IMR-90 (cell line): Measurements from ENCODE around the gene LARP1B. TPM values are rescaled to one million over a fixed set of nuclear protein-coding genes. Genes with fewer than 3 reads are reported as not detected.
"Not testable (repeated sequence)": the region's sequence is repeated elsewhere in the genome, so short reads cannot be mapped to it uniquely, and the experiment has no call there.

Experiments used
- ATAC-seq: fragments of 200-7000 bp; cut with Tn5 transposase; 2 replicates; pipeline ENCODE4 v1.9.1; 2020; ENCODE audit warnings: low read depth, mild to moderate bottlenecking, moderate library complexity
- BruUV-seq: library from RNA; stranded (reverse); fragments of 400-500 nt; replicated peaks from 2 replicates; lab custom pipeline; 2021; lab: Mats Ljungman, UMichigan
- CTCF ChIA-PET: fragments of 300-600 bp; formaldehyde crosslinking; extraction: SDS; loops from one replicate; lab custom pipeline; 2021; ENCODE audit warnings: antibody characterized with exemption; lab: Yijun Ruan, JAX
- POLR2A ChIA-PET: fragments of 300-600 bp; sonication (Branson Sonifier 250); formaldehyde crosslinking; loops from one replicate; lab custom pipeline; 2022; ENCODE audit warnings: antibody characterized with exemption; ENCODE audit not compliant: unreplicated experiment; lab: Charles Lee
- DNase-seq: peaks from one replicate; pipeline ENCODE4 v3.0.0; 2013
- H2AFZ ChIP-seq: replicated peaks from 2 replicates; pipeline ENCODE3; 2013; ENCODE audit warnings: low read length, mild to moderate bottlenecking; ENCODE audit not compliant: poor library complexity
- H2AK5ac ChIP-seq: 2 replicates; pipeline ENCODE4 v1.6.1; 2013; ENCODE audit warnings: low read depth, low read length, inconsistent platforms
- H2AK9ac ChIP-seq: replicated peaks from 2 replicates; pipeline ENCODE3; 2013; ENCODE audit warnings: mild to moderate bottlenecking, low read depth, low read length, moderate library complexity; ENCODE audit not compliant: poor library complexity
- H2BK120ac ChIP-seq: 2 replicates; pipeline ENCODE4 v1.6.1; 2013; ENCODE audit warnings: low read depth, low read length, inconsistent platforms
- H2BK15ac ChIP-seq: 3 replicates; pipeline ENCODE4 v1.6.1; 2013; ENCODE audit warnings: low read depth, low read length, inconsistent platforms
- H2BK20ac ChIP-seq: 2 replicates; pipeline ENCODE4 v1.6.1; 2013; ENCODE audit warnings: low read depth, mild to moderate bottlenecking, inconsistent platforms, low read length, moderate library complexity
- H2BK5ac ChIP-seq: 2 replicates; pipeline ENCODE4 v1.6.1; 2013; ENCODE audit warnings: mild to moderate bottlenecking, low read depth, low read length, inconsistent platforms; ENCODE audit not compliant: poor library complexity, severe bottlenecking
- H3K14ac ChIP-seq: replicated peaks from 2 replicates; pipeline ENCODE4 v1.6.1; 2013; ENCODE audit warnings: low read depth, low read length, inconsistent platforms
- H3K18ac ChIP-seq: 2 replicates; pipeline ENCODE4 v1.6.1; 2013; ENCODE audit warnings: low read depth, low read length, control low read depth
- H3K23ac ChIP-seq: 2 replicates; pipeline ENCODE4 v1.6.1; 2013; ENCODE audit warnings: low read depth, low read length, inconsistent platforms
- H3K27ac ChIP-seq: 2 replicates; pipeline ENCODE4 v1.5.1; 2013; ENCODE audit warnings: mild to moderate bottlenecking, control low read depth, low read length; ENCODE audit not compliant: insufficient read depth
- H3K27me3 ChIP-seq: 2 replicates; pipeline ENCODE4 v1.6.1; 2013; ENCODE audit warnings: low read length; ENCODE audit not compliant: control insufficient read depth, insufficient read depth
- H3K36me3 ChIP-seq: 2 replicates; pipeline ENCODE4 v1.6.1; 2013; ENCODE audit warnings: low read length, mixed read lengths; ENCODE audit not compliant: control insufficient read depth, insufficient read depth
- H3K4ac ChIP-seq: 2 replicates; pipeline ENCODE4 v1.6.1; 2013; ENCODE audit warnings: low read depth, low read length, inconsistent platforms
- H3K4me1 ChIP-seq: 2 replicates; pipeline ENCODE4 v1.6.1; 2013; ENCODE audit warnings: low read length, mixed read lengths; ENCODE audit not compliant: control insufficient read depth, insufficient read depth
- H3K4me2 ChIP-seq: 2 replicates; pipeline ENCODE4 v1.6.1; 2013; ENCODE audit warnings: low read depth, mild to moderate bottlenecking, control low read depth, low read length, moderate library complexity
- H3K4me3 ChIP-seq: 2 replicates; pipeline ENCODE4 v1.5.1; 2013; ENCODE audit warnings: low read depth, mild to moderate bottlenecking, control low read depth, low read length, moderate library complexity; ENCODE audit not compliant: insufficient read depth
- H3K56ac ChIP-seq: 2 replicates; pipeline ENCODE4 v1.6.1; 2013; ENCODE audit warnings: low read length, inconsistent platforms; ENCODE audit not compliant: insufficient read depth; ENCODE audit errors: extremely low read depth
- H3K79me1 ChIP-seq, 2 experiments: 2 replicates each; pipeline ENCODE4 v1.6.1; 2013; ENCODE audit warnings: low read length in 2 of 2, inconsistent platforms in 1 of 2, low read depth in 1 of 2
- H3K9ac ChIP-seq: 2 replicates; pipeline ENCODE4 v1.6.1; 2013; ENCODE audit warnings: low read depth, low read length, control low read depth
- H3K9me1 ChIP-seq: 2 replicates; pipeline ENCODE4 v1.6.1; 2013; ENCODE audit warnings: low read length, inconsistent platforms; ENCODE audit not compliant: insufficient read depth
- H3K9me3 ChIP-seq: 2 replicates; pipeline ENCODE4 v1.6.1; 2013; ENCODE audit warnings: low read length; ENCODE audit not compliant: control insufficient read depth, insufficient read depth
- H4K20me1 ChIP-seq: 2 replicates; pipeline ENCODE4 v1.6.1; 2013; ENCODE audit warnings: low read length, inconsistent platforms; ENCODE audit not compliant: insufficient read depth
- H4K5ac ChIP-seq: 2 replicates; pipeline ENCODE4 v1.6.1; 2013; ENCODE audit warnings: mild to moderate bottlenecking, low read depth, low read length, control low read depth
- H4K8ac ChIP-seq, 2 experiments: 2 replicates each; pipeline ENCODE4 v1.6.1; 2013; ENCODE audit warnings: low read depth in 2 of 2, low read length in 2 of 2, control low read depth in 1 of 2, inconsistent platforms in 1 of 2
- H4K91ac ChIP-seq: 2 replicates; pipeline ENCODE4 v1.6.1; 2013; ENCODE audit warnings: low read depth, low read length, inconsistent platforms; ENCODE audit not compliant: insufficient read depth
- WGBS, 2 experiments: methylation state at CpG; one replicate each; pipeline versions ENCODE4 v1.1.5 to v1.1.7; 2013; ENCODE audit warnings: missing lambda C conversion rate in 2 of 2; ENCODE audit not compliant: insufficient read length in 1 of 2; ENCODE audit errors: extremely low coverage in 2 of 2; 5-methylcytosine and 5-hydroxymethylcytosine counted together
- dilution Hi-C: fragments of 300-500 bp; cut with HindIII; formaldehyde crosslinking; loops from one replicate; pipeline ENCODE4 v1.14.3; 2018; ENCODE audit warnings: low sequenced_read_pairs; ENCODE audit not compliant: unreplicated experiment
- in situ Hi-C: fragments of 300-500 bp; cut with MboI; formaldehyde crosslinking; loops from 3 replicates; pipeline ENCODE4 v1.14.3; 2019; ENCODE audit warnings: low sequenced_read_pairs, inconsistent platforms, mixed read lengths
- intact Hi-C: fragments of 100-400 bp; cut with micrococcal nuclease; formaldehyde crosslinking; loops from 2 replicates; pipeline ENCODE4 v1.10.0; 2022
- polyA plus RNA-seq, 3 experiments: library from polyadenylated mRNA; depleted of rRNA; stranded (reverse); fragments of >200 nt; gene quantifications; 2 replicates each; pipeline ENCODE4 v1.2.3, GENCODE V29; 2012; ENCODE audit warnings: low replicate concordance in 1 of 3
- total RNA-seq: library from RNA; depleted of rRNA; stranded (reverse); fragments of >200 nt; gene quantifications from 2 replicates; pipeline ENCODE4 v1.2.3, GENCODE V29; 2012

LARP1B gene
- total and polyA plus RNA-seq, 2 of the 4 experiments (the other 2 are of a cell fraction): 8.8 to 11.1 TPM

- CTCF ChIA-PET, H3K27ac ChIP-seq, H3K9ac ChIP-seq, H3K27me3 ChIP-seq, H2BK15ac ChIP-seq, H3K56ac ChIP-seq, POLR2A ChIA-PET, H2BK20ac ChIP-seq, DNase-seq, H3K18ac ChIP-seq, H3K9me3 ChIP-seq, H3K14ac ChIP-seq, intact Hi-C loops, H3K23ac ChIP-seq, H4K5ac ChIP-seq, H3K4me2 ChIP-seq, H4K20me1 ChIP-seq, H3K36me3 ChIP-seq, H3K79me1 ChIP-seq, BruUV-seq, H3K4me3 ChIP-seq, H2AFZ ChIP-seq, ATAC-seq, H4K91ac ChIP-seq, H2AK5ac ChIP-seq, H4K8ac ChIP-seq, in situ Hi-C loops, H2BK5ac ChIP-seq, H2AK9ac ChIP-seq, H3K4me1 ChIP-seq, H3K9me1 ChIP-seq, H3K4ac ChIP-seq, dilution Hi-C loops, H2BK120ac ChIP-seq: not testable (repeated sequence)
- WGBS, 2 experiments: 83% methylated on average over 3 of the region's 9 CpGs; no CpG with 5 or more reads in 1 of the 2 experiments
Measured at GRCh38 chr4:128054907-128055306, 6.2 kb upstream of the LARP1B start.

GRCh38 chr4:128055441-128056206, 5.5 kb upstream of the LARP1B start:
- H2BK15ac ChIP-seq, H3K4me3 ChIP-seq, H4K20me1 ChIP-seq, H4K8ac ChIP-seq, H3K4ac ChIP-seq, H3K56ac ChIP-seq, intact Hi-C loops, H4K91ac ChIP-seq, H2BK120ac ChIP-seq, H3K18ac ChIP-seq, H3K4me1 ChIP-seq, H3K23ac ChIP-seq, POLR2A ChIA-PET, H3K14ac ChIP-seq, H3K79me1 ChIP-seq, H2AK5ac ChIP-seq, CTCF ChIA-PET, DNase-seq, dilution Hi-C loops, H3K9me1 ChIP-seq, in situ Hi-C loops, H3K4me2 ChIP-seq, H3K27ac ChIP-seq, H2BK5ac ChIP-seq, H3K9me3 ChIP-seq, H3K36me3 ChIP-seq, ATAC-seq, H4K5ac ChIP-seq, H3K27me3 ChIP-seq, BruUV-seq, H2AFZ ChIP-seq, H2BK20ac ChIP-seq, H2AK9ac ChIP-seq, H3K9ac ChIP-seq: not testable (repeated sequence)
- WGBS, 2 experiments: no CpG with 5 or more reads among the region's 10 CpGs
